Testis (tissue), 2 donors: Measurements from ENCODE around the gene ARID1B.

Source experiments
- POLR2A ChIP-seq: fragments of 450-650 bp; IDR thresholded peaks from one replicate; pipeline ENCODE4 v1.6.1; 2017; ENCODE audit warnings: antibody characterized with exemption, mild to moderate bottlenecking, moderate library complexity
- TF ChIP-seq, protein P1 (sequence below), 3 experiments: fragments of 450-650 bp in 2 of 3; fragments of 200-600 bp in 1 of 3; sonication (generic) in 1 of 3; IDR thresholded peaks; one replicate each; pipeline ENCODE4 v1.5.1; 2016 to 2019; ENCODE audit warnings: antibody characterized with exemption in 3 of 3, mild to moderate bottlenecking in 2 of 3, moderate library complexity in 1 of 3

DNA sequence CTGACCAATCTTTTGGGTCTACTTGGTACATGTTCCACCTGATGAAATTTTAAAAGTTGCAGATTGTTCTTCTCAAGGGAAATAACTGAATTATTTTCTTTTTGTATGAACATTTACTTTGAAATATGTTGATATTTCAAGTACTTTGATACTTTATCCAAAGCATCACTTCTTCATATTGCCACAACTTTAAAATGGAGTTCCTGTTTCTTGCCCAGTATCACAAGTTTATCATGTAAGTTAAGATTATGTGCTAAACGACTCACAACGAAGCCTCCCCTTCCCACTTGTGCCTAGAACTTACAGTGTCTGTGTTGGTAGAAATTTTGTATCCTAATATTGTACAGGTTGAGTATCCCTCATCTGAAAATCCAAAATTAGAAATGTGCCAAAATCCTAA lies 108.4 kb downstream of the ARID1B start:
- TF ChIP-seq, protein P1, sequence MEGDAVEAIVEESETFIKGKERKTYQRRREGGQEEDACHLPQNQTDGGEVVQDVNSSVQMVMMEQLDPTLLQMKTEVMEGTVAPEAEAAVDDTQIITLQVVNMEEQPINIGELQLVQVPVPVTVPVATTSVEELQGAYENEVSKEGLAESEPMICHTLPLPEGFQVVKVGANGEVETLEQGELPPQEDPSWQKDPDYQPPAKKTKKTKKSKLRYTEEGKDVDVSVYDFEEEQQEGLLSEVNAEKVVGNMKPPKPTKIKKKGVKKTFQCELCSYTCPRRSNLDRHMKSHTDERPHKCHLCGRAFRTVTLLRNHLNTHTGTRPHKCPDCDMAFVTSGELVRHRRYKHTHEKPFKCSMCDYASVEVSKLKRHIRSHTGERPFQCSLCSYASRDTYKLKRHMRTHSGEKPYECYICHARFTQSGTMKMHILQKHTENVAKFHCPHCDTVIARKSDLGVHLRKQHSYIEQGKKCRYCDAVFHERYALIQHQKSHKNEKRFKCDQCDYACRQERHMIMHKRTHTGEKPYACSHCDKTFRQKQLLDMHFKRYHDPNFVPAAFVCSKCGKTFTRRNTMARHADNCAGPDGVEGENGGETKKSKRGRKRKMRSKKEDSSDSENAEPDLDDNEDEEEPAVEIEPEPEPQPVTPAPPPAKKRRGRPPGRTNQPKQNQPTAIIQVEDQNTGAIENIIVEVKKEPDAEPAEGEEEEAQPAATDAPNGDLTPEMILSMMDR (IDR thresholded peaks at IDR 0.05) = no peak
- no peak for TF ChIP-seq POLR2A
